Esophagus squamous epithelium (tissue), 4 donors: ENCODE data around the gene ZRSR2.

Experiments used
- CTCF ChIP-seq, 6 experiments: fragments of 450-650 bp in 4 of 6; fragments of 200-600 bp in 2 of 6; sonication (generic) in 2 of 6; IDR thresholded peaks; one replicate each; pipeline ENCODE4 v1.5.1; 2016 to 2019; ENCODE audit warnings: antibody characterized with exemption in 6 of 6, mild to moderate bottlenecking in 4 of 6, moderate library complexity in 4 of 6
- POLR2A ChIP-seq, 4 donors: fragments of 450-650 bp; IDR thresholded peaks; one replicate each; pipeline ENCODE4 v1.6.1; 2017; ENCODE audit warnings: antibody characterized with exemption in 4 of 4, mild to moderate bottlenecking in 4 of 4, moderate library complexity in 3 of 4

GRCh38 chrX:15815779-15816437 lies 25.6 kb downstream of the ZRSR2 start:
- TF ChIP-seq CTCF (IDR thresholded peaks at IDR 0.05) (peak in 2 of 6 experiments; percentile 7 to 8), POLR2A (IDR thresholded peaks at IDR 0.05) (no peak)
